Neural cell (in vitro differentiated cells): ENCODE results near the gene AOAH. TPM values are rescaled to one million over a fixed set of nuclear protein-coding genes. Genes with fewer than 3 reads are reported as not detected.
A peak's percentile ranks its signal among the peaks of the same experiment; 100 is the strongest.

Experiments
- H2AFZ ChIP-seq: fragments of 200-600, 300-800 bp; sonication (generic), shearing (Covaris generic); 2 replicates; pipeline ENCODE4 v1.6.0; 2014; ENCODE audit warnings: low read depth, mild to moderate bottlenecking, antibody characterized with exemption, low read length, moderate library complexity
- H3F3A ChIP-seq: fragments of 200-600 bp; shearing (Covaris generic); 2 replicates; pipeline ENCODE4 v1.6.1; 2016; ENCODE audit warnings: mild to moderate bottlenecking, moderate library complexity, mixed read lengths, antibody characterized with exemption, low read length; ENCODE audit not compliant: insufficient read depth, poor library complexity, severe bottlenecking
- H3K27ac ChIP-seq: fragments of 200-600, 300-800 bp; sonication (generic), shearing (Covaris generic); 2 replicates; pipeline ENCODE4 v1.5.1; 2014; ENCODE audit warnings: mild to moderate bottlenecking, low read length, moderate library complexity
- H3K27me3 ChIP-seq: fragments of 300-800, 200-600 bp; sonication (generic), shearing (Covaris generic); 2 replicates; pipeline ENCODE4 v1.6.0; 2014; ENCODE audit warnings: mild to moderate bottlenecking, low read depth, low read length, moderate library complexity; ENCODE audit not compliant: insufficient read depth
- H3K36me3 ChIP-seq: fragments of 300-800, 200-600 bp; sonication (generic), shearing (Covaris generic); 2 replicates; pipeline ENCODE4 v1.5.1; 2014; ENCODE audit warnings: mild to moderate bottlenecking, antibody characterized with exemption, low read length, moderate library complexity; ENCODE audit not compliant: insufficient read depth
- H3K4me2 ChIP-seq: fragments of 300-800, 200-600 bp; sonication (generic), shearing (Covaris generic); 2 replicates; pipeline ENCODE4 v1.6.0; 2014; ENCODE audit warnings: mild to moderate bottlenecking, low read length
- H3K4me3 ChIP-seq: fragments of 300-800, 200-600 bp; sonication (generic), shearing (Covaris generic); 2 replicates; pipeline ENCODE4 v1.5.1; 2014; ENCODE audit warnings: mild to moderate bottlenecking, low read length, moderate library complexity
- H3K79me2 ChIP-seq: fragments of 200-600 bp; shearing (Covaris generic); replicated peaks from 2 replicates; pipeline ENCODE4 v1.6.0; 2014; ENCODE audit warnings: mild to moderate bottlenecking, low read length, moderate library complexity; ENCODE audit not compliant: insufficient read depth
- H3K9ac ChIP-seq: fragments of 300-800, 200-600 bp; sonication (generic), shearing (Covaris generic); 2 replicates; pipeline ENCODE4 v1.6.1; 2016; ENCODE audit warnings: mild to moderate bottlenecking, low read length, mixed read lengths
- H3K9me2 ChIP-seq: fragments of 200-600 bp; shearing (Covaris generic); 2 replicates; pipeline ENCODE4 v1.6.1; 2016; ENCODE audit warnings: mild to moderate bottlenecking, low read length, mixed read lengths; ENCODE audit not compliant: insufficient read depth
- H3K9me3 ChIP-seq: fragments of 200-600, 300-800 bp; sonication (generic), shearing (Covaris generic); 2 replicates; pipeline ENCODE4 v1.6.1; 2016; ENCODE audit warnings: mild to moderate bottlenecking, mixed run types, low read length, moderate library complexity, mixed read lengths
- H4K20me1 ChIP-seq: fragments of 200-600 bp; shearing (Covaris generic); 2 replicates; pipeline ENCODE4 v1.6.1; 2016; ENCODE audit warnings: mild to moderate bottlenecking, mixed run types; ENCODE audit not compliant: insufficient read depth
- CTCF ChIP-seq: fragments of 450-650 bp; IDR thresholded peaks from 2 replicates; pipeline ENCODE4 v1.5.1; 2014; ENCODE audit warnings: antibody characterized with exemption, mild to moderate bottlenecking, moderate library complexity; ENCODE audit not compliant: poor library complexity, severe bottlenecking
- EP300 ChIP-seq: fragments of 450-650 bp; conservative IDR thresholded peaks from 2 replicates; pipeline ENCODE4 v1.6.1; 2014; ENCODE audit warnings: antibody characterized with exemption, mild to moderate bottlenecking, moderate library complexity; ENCODE audit not compliant: poor library complexity, severe bottlenecking
- EZH2 ChIP-seq: fragments of 200-600, 300-800 bp; shearing (Covaris generic), sonication (generic); IDR thresholded peaks from 2 replicates; pipeline ENCODE4 v1.6.1; 2014; ENCODE audit warnings: antibody characterized with exemption, low read length, borderline replicate concordance, mild to moderate bottlenecking; ENCODE audit not compliant: insufficient read depth, poor library complexity, severe bottlenecking
- MXI1 ChIP-seq: fragments of 450-650 bp; conservative IDR thresholded peaks from 2 replicates; pipeline ENCODE4 v1.6.1; 2014; ENCODE audit warnings: antibody characterized with exemption, mild to moderate bottlenecking; ENCODE audit not compliant: poor library complexity, severe bottlenecking
- POLR2AphosphoS5 ChIP-seq: IDR thresholded peaks from 2 replicates; pipeline ENCODE4 v1.6.1; 2012
- RAD21 ChIP-seq: fragments of 450-650 bp; conservative IDR thresholded peaks from 2 replicates; pipeline ENCODE4 v1.6.1; 2014; ENCODE audit warnings: antibody characterized with exemption, mild to moderate bottlenecking, moderate library complexity
- REST ChIP-seq: IDR thresholded peaks from 2 replicates; pipeline ENCODE4 v1.6.1; 2012; ENCODE audit warnings: borderline replicate concordance
- SMC3 ChIP-seq: fragments of 450-650 bp; conservative IDR thresholded peaks from 2 replicates; pipeline ENCODE4 v1.6.1; 2014; ENCODE audit warnings: antibody characterized with exemption, mild to moderate bottlenecking, moderate library complexity; ENCODE audit not compliant: poor library complexity
- TAF1 ChIP-seq: IDR thresholded peaks from 2 replicates; pipeline ENCODE4 v1.6.1; 2012; ENCODE audit warnings: low read depth
- polyA plus RNA-seq: library from polyadenylated mRNA; depleted of rRNA; stranded (reverse); fragments of >200 nt; gene quantifications from 2 replicates; pipeline ENCODE4 v1.2.3, GENCODE V29; 2014

Gene AOAH
- polyA plus RNA-seq, 1 donor from 2014 or later, result 4.3 TPM

GRCh38 chr7:36532981-36533499, 191.3 kb downstream of the AOAH start:
- H3F3A ChIP-seq, result no peaks in the 10 kb centered on the region
- no peak overlapping the region for H3K4me2 ChIP-seq
- no peaks in the 10 kb centered on the region for H4K20me1 ChIP-seq
- peak overlapping the region; percentile 37 for H3K27ac ChIP-seq
- H3K9ac ChIP-seq, result no peak overlapping the region
- H3K27me3 ChIP-seq, result no peaks in the 10 kb centered on the region
- peak; percentile 90 for TF ChIP-seq EP300
- no peak for TF ChIP-seq MXI1
- peak; percentile 90 for TF ChIP-seq POLR2AphosphoS5
- no peak for TF ChIP-seq EZH2
- H3K36me3 ChIP-seq, result no peaks in the 10 kb centered on the region
- no peak overlapping the region for H3K4me3 ChIP-seq
- H2AFZ ChIP-seq, result no peak overlapping the region
- no peaks in the 10 kb centered on the region for H3K9me3 ChIP-seq
- no peaks in the 10 kb centered on the region for H3K9me2 ChIP-seq
- H3K79me2 ChIP-seq, result no peaks in the 10 kb centered on the region

GRCh38 chr7:36531951-36532350, 192.3 kb downstream of the AOAH start:
- H3K4me2 ChIP-seq, result no peak overlapping the region
- no peaks in the 10 kb centered on the region for H3K36me3 ChIP-seq
- H2AFZ ChIP-seq, result no peak overlapping the region
- TF ChIP-seq POLR2AphosphoS5 (no peak), REST (no peak), RAD21 (no peak), SMC3 (no peak), EP300 (no peak), CTCF (no peak), EZH2 (no peak), MXI1 (no peak), TAF1 (no peak)
- H4K20me1 ChIP-seq, result no peaks in the 10 kb centered on the region
- no peaks in the 10 kb centered on the region for H3K9me2 ChIP-seq
- H3K9me3 ChIP-seq, result no peaks in the 10 kb centered on the region
- no peaks in the 10 kb centered on the region for H3K27me3 ChIP-seq
- no peak overlapping the region for H3K27ac ChIP-seq
- no peak overlapping the region for H3K4me3 ChIP-seq
- H3K9ac ChIP-seq, result no peak overlapping the region
- no peaks in the 10 kb centered on the region for H3K79me2 ChIP-seq
- H3F3A ChIP-seq, result no peaks in the 10 kb centered on the region

GRCh38 chr7:36530456-36530855, 193.8 kb downstream of the AOAH start:
- H3K27ac ChIP-seq, result no peak overlapping the region
- H3F3A ChIP-seq, result no peaks in the 10 kb centered on the region
- no peak overlapping the region for H3K4me2 ChIP-seq
- no peak overlapping the region for H2AFZ ChIP-seq
- H3K9me2 ChIP-seq, result no peaks in the 10 kb centered on the region
- no peak overlapping the region for H3K4me3 ChIP-seq
- H3K9ac ChIP-seq, result no peak overlapping the region
- TF ChIP-seq TAF1 (no peak), POLR2AphosphoS5 (no peak), EZH2 (no peak), EP300 (no peak), CTCF (no peak)
- H4K20me1 ChIP-seq, result no peaks in the 10 kb centered on the region
- H3K9me3 ChIP-seq, result no peaks in the 10 kb centered on the region
- H3K27me3 ChIP-seq, result no peaks in the 10 kb centered on the region
- no peaks in the 10 kb centered on the region for H3K36me3 ChIP-seq
- no peaks in the 10 kb centered on the region for H3K79me2 ChIP-seq
